Amniotic stem cell (primary cell): ENCODE measurements around the gene NLRC5.
"Not testable (repeated sequence)": the region's sequence is repeated elsewhere in the genome, so short reads cannot be mapped to it uniquely, and the experiment has no call there.

ENCODE experiments used
- DNase-seq: peaks from one replicate; lab custom pipeline; 2025; lab: John Stamatoyannopoulos, UW

The NLRC5 gene

DNA sequence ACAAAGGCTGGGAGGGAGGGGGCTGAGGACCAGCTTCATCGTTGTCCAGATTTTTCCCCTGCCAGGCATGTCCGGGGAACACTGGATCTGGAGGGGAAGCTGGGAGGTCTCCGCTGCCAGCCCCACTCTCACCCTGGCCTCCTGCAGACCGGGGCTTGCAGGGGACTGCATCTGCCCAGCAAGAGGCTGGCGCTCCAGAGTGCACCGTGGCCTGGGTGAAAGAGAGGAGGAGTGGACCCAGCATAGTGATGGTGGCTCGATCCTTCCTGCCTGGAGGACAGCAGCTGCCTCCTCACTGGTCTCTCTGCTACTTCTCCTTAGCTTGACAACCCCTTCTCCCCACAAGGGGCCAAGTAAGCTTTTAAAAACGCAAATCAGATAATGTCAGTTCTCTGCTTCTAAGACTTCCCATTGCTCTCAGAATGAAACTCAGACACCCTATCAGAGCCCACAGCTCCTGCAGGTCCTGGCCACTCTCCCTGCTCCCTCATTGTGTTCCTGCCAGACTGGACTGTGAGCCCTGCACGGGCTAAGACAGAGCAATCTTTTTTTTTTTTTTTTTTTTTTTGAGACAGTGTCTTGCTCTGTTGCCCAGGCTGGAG lies 118.1 kb downstream of the NLRC5 start:
- DNase-seq, result no peak

DNA sequence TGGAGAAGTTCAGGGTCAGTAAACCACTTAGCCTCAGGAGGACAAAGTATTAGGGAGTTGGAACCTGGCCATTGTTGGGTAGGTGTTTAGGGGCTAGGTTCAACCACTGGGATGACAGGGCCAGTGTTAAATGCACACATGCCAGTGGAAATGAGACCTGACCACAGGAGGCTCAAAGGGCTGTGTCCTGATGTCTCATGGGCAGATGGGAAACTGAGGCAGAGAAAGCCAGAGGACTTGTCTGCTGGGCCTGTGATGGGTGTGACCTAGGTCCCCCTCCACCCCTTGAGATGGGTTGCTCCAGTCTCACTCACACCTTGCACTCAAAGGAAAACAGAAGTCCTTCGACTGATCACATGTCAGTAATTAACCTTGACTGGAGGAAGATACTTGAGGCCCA lies 119.1 kb downstream of the NLRC5 start:
- DNase-seq, result no peak

- not testable (repeated sequence) for DNase-seq
Observed at GRCh38 chr16:57109259-57110105, 120.1 kb downstream of the NLRC5 start.

DNA sequence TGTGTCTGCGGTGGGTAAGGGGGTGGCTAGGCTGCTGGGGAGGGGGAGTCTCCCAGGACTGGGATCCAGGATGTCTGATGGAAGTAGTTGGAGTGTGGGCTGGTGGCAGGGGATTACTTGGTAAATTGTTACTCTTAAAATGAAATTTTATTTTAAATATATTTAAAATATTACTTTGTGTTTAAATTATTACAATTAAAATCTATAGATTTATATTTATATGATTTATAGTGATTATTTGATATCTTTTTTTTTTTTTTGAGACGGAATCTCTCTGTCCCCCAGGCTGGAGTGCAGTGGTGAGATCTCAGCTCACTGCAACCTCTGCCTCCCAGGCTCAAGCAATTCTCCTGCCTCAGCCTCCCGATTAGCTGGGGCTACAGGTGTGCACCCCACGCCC lies 121.6 kb downstream of the NLRC5 start:
- no peak for DNase-seq

DNA sequence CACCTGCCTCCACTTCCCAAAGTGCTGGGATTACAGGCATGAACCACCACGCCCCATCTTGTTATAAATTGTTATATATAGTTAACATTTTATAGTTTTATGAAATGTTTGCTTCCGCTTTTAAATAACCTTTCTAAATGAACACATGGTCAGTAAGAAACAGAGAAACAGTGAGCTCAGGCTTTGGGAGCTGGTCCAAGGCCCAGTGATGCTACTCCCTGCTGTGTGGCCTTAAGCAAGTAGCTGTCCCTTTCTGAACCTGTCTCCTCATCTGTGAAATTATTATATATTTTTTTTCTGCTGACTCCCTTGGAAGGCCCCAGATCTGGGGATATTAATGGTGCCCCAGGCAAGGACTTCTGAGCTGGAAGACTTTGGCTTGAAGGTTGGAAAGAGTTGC lies 122.1 kb downstream of the NLRC5 start:
- no peak for DNase-seq

DNA sequence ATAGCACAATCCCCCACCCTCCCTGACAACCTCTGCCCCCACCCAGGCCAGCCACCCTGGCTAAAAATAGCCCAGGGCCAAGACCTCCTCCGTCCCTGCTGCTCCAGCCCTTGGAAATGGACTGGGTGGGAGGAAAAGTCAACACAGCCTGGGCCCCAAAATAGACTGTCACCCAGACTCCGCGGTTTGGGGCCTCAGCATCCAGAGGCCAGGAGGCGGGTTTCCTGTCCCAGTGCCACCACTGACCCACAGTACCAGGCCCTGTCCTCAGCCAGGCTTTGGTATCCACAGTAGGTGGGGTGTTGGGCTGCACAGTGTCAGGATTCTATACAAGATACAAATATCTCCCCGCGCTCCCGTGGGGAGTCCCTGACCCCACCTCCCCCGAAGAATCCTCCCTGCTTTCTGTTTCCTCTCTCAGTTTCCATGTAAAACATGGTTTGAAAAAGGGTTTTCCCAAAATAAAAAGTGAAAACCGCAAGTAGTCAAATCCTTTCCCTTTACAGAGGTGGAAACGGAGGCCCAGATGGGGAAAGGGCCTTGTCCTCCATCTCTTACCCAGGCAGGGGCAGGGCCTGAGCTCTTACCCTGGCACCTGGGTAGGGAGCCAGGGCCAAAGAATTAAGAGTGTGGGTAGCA lies 123.2 kb downstream of the NLRC5 start:
- DNase-seq, result no peak

- no peak for DNase-seq
Observed at GRCh38 chr16:57113042-57113453, 123.7 kb downstream of the NLRC5 start.

DNA sequence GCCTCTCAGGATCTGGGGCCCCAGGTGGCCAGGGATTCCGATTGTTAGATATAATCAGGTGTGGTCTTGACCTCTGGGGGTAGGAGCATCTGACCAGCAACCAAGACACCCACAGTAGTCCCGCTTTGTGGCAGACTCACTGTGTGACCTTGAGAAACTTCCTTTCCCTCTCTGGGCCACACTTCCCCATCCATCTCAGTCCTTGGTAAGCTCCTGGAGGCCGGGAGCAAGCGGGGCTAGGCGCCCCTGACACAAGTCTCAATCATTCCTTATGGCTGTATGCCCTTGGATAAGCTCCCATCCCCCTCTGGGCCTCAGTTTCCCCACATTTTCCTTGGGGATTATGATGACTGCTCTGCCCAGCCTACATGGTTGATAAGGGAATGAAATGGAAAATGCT lies 124.3 kb downstream of the NLRC5 start:
- DNase-seq, result no peak

GRCh38 chr16:57115168-57115513 lies 125.8 kb downstream of the NLRC5 start:
- DNase-seq, result no peak

GRCh38 chr16:57115514-57116182 lies 126.3 kb downstream of the NLRC5 start:
- no peak for DNase-seq

DNA sequence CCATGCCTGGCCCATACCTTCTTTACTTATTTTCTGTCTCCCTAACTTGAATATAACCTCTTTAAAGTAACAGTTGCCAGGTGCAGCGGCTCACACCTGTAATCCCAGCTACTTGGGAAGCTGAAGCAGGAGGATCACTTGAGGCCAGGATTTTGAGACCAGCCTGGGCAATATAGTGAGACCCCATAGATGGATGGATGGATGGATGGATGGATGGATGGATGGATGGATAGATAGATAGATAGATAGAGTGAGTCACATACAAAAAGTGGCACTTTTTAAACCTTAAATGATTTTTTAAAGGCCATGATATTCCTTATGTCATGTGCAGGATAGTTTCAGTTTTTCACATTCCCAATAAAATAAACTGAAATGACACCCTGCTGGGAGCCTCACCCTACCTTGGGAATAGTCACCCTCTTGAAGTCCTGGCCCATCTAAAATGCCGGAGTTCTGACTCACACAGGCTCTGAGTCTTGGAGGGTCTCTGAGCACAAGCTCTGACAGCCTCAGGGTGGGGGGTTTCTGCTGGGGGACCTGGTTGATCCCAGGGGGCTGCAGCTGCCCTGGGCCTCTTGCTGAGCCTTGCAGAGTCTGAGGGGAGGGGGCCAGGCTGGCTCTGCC lies 129.2 kb downstream of the NLRC5 start:
- no peak for DNase-seq

DNA sequence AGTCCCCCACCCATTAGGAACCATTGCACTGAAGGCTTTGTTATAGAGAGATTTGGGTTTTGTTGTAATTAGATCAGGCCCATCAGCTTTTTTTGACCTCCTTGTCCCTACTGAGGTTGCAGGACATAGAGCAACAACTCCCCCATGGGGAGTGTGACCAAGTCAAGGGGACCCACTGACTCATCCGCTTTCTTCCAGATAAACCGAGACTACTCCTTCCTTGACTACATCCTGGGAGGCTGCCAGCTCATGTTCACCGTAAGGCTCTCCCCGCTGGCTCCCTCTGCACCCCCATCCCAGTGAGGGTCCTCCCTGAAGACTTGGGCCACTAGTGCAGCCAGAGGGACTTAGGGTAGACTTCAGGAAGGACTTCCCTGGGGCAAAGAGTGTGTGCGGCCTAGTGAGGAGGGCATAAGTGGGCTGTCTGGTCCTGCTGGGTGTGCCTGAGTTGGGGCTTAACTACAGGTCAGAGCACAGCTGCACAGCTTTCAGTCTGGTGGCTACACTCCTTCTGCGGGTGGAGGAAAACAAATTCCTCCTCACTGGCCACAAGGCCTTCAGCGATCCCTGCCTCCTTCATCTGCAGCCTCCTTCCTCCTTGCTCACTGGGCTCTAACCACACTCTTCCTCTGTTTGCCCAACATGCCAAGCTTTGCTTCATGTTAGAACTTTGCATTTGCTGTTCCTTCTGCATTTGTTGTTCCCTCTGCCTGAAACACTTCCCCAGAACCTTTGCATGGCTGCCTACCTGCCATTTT lies 134.0 kb downstream of the NLRC5 start:
- no peak for DNase-seq

GRCh38 chr16:57123974-57124674 lies 134.8 kb downstream of the NLRC5 start:
- DNase-seq, result no peak

- DNase-seq, result no peak
Observed at GRCh38 chr16:57125376-57125775, 136.0 kb downstream of the NLRC5 start.

DNA sequence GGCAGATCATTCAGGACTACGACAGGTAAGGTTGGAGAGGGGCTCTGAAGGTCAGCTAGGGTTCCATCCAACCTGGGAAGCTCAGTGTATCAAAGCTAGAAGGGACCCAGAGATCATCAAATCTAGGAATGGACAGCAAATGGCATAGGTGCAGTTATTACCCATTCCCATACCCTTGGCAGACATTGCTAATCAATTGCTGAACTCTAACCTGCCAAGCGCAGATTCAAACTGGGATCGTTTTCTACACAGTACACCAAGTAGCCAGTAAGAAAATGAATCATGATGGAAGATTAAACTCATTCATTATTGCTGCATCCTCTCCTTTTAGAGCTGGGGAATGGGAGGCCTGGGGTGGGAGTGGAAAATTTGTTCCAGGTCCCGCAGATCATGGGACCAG lies 136.6 kb downstream of the NLRC5 start:
- no peak for DNase-seq

DNA sequence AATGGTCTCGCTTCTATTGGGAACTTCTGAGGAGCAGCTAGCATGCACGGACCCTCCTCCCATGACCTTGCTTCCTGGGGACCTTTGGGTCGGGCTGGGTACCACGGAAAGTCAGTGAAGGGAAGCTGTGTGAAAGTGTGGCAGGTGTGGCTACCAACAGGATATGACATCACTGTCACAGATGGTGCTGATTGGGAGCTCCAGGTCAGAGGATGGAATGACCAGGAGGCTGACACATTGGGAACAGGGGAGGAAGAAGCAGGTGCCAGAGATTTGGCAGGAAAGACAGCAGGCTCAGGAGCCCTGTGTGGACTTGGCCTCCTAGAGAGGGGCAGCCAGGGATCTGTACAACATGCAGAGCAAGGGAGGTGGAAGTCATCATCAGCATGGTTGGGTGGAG lies 137.1 kb downstream of the NLRC5 start:
- no peak for DNase-seq

GRCh38 chr16:57127037-57127763 lies 137.8 kb downstream of the NLRC5 start:
- DNase-seq, result no peak

DNA sequence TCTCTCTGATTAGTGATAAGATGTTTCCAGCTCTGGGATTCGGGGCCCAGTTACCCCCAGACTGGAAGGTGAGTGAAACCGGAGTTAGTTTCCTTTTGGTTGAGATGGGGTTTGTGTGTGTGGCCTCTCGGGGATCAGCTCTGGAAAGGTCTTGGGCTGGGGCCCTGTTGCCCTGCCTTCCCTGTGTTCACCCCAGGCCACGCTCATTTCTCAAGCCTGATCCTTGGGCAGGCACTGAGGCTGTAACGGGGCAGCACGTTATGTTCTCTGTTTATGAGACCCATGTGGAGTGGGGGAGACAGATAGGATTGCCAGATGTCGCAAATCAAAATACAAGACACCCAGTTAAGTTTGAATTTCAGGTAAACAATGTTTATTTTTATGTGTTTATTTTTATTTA lies 138.5 kb downstream of the NLRC5 start:
- no peak for DNase-seq

DNA sequence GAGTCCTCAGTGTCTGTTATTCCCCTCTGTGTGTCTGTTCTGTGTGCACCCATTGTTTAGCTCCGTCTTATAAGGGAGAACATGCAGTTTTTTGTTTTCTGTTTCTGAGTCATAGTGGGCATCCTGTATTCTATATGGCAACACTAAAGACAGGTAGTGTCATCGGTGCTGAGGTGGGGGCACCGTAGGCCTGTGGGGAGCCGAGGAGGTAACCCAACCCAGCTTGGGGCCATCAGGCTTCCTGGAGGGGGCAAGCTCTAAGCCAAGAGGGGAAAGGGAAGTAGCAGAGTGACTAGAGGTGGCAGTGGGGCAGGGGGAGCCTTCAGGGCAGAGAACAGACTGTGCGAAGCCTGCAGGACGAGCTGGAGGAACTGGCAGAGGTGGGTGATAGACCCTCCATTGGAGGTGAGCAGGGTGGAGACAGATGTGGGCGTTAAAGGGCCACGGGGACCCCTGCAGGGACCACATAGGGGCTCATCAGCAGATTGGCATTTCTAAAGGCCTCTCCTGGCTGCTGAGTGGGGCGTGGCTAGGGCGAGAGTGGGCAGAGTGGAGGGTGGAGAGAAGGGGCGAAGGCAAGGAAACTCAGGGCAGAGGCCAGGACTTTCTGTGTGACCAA lies 139.5 kb downstream of the NLRC5 start:
- no peak for DNase-seq

DNA sequence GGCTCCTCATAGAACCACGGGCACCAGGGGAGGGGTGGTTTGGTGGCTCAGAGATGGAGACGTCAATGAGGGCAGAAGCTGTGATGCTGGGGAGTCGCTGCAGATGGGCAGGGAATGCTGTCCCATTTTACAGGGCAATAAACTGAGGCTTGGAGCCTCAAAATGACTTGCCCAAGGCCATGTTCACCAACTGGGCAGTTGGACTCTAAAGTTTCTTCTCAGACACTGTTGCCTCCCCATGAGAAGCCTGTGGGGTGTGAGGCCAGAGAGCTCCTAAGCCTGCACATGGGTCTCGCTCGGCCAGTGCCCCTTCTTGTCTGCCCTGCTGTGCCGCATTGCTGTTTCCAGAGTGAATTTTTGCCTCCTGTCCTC lies 141.6 kb downstream of the NLRC5 start:
- no peak for DNase-seq
